Fibroblast of peridontal ligament (primary cell): ENCODE measurements around the gene EMX1.

Source experiments
- DNase-seq: peaks from one replicate; pipeline ENCODE4 v3.0.0-alpha.2; 2010; ENCODE audit errors: extremely low read depth

EMX1 gene

GRCh38 chr2:72958542-72959385 lies 41.4 kb downstream of the EMX1 start:
- no peak for DNase-seq

GRCh38 chr2:72959554-72959953 lies 42.2 kb downstream of the EMX1 start:
- DNase-seq: no peak

- no peak for DNase-seq
These were observed 43.0 kb downstream of the EMX1 start for GRCh38 chr2:72959995-72960981.

- DNase-seq: no peak
These were observed 43.9 kb downstream of the EMX1 start for GRCh38 chr2:72961036-72961720.

GRCh38 chr2:72961853-72962468 lies 44.6 kb downstream of the EMX1 start:
- DNase-seq: no peak

- no peak for DNase-seq
These were observed 45.6 kb downstream of the EMX1 start for GRCh38 chr2:72962911-72963310.

GRCh38 chr2:72963423-72964145 lies 46.3 kb downstream of the EMX1 start:
- no peak for DNase-seq

GRCh38 chr2:72964146-72964525 lies 46.8 kb downstream of the EMX1 start:
- DNase-seq: no peak

GRCh38 chr2:72965016-72965415 lies 47.7 kb downstream of the EMX1 start:
- DNase-seq: no peak

- no peak for DNase-seq
These were observed 48.6 kb downstream of the EMX1 start for GRCh38 chr2:72965770-72966450.

GRCh38 chr2:72968286-72968685 lies 51.0 kb downstream of the EMX1 start:
- no peak for DNase-seq

- DNase-seq: no peak
These were observed 52.4 kb downstream of the EMX1 start for GRCh38 chr2:72969706-72970105.

GRCh38 chr2:72971036-72971435 lies 53.7 kb downstream of the EMX1 start:
- DNase-seq: no peak

GRCh38 chr2:72972352-72973136 lies 55.2 kb downstream of the EMX1 start:
- DNase-seq: no peak

GRCh38 chr2:72973137-72973535 lies 55.8 kb downstream of the EMX1 start:
- no peak for DNase-seq

GRCh38 chr2:72973566-72974435 lies 56.5 kb downstream of the EMX1 start:
- DNase-seq: peak; percentile 49

GRCh38 chr2:72974436-72974754 lies 57.1 kb downstream of the EMX1 start:
- no peak for DNase-seq

GRCh38 chr2:72975017-72975416 lies 57.7 kb downstream of the EMX1 start:
- no peak for DNase-seq

GRCh38 chr2:72979896-72980295 lies 62.6 kb downstream of the EMX1 start:
- DNase-seq: no peak
